Endothelial cell of umbilical vein (primary cell): ENCODE measurements around the gene JAZF1. TPM values are rescaled to one million over a fixed set of nuclear protein-coding genes. Genes with fewer than 3 reads are reported as not detected.

ENCODE experiments used
- BruUV-seq: library from RNA; stranded (reverse); fragments of 400-500 nt; replicated peaks from 2 replicates; lab custom pipeline; 2021; lab: Mats Ljungman, UMichigan
- CTCF ChIA-PET: fragments of 300-600, 350-600 bp; sonication (Branson Sonifier 250); formaldehyde crosslinking; loops from one replicate; lab custom pipeline; 2021; ENCODE audit warnings: antibody characterized with exemption, inconsistent platforms; lab: Charles Lee
- POLR2A ChIA-PET: fragments of 300-600, 350-600 bp; sonication (Branson Sonifier 250); formaldehyde crosslinking; loops from one replicate; lab custom pipeline; 2021; ENCODE audit warnings: antibody characterized with exemption, inconsistent platforms; lab: Charles Lee
- DNase-seq: peaks from one replicate; pipeline ENCODE4 v3.0.0-alpha.2; 2011; ENCODE audit warnings: low read depth, low spot score
- FAIRE-seq: peaks from 2 replicates; lab custom pipeline; 2011; peaks lifted over from hg19 to GRCh38; lab: Jason Lieb, UNC
- H2AFZ ChIP-seq: 2 replicates; pipeline ENCODE4 v1.6.0; 2012; ENCODE audit warnings: low read depth, low read length, control low read depth, inconsistent platforms
- H3K27ac ChIP-seq: 2 replicates; pipeline ENCODE4 v1.5.1; 2011; ENCODE audit warnings: low read depth, mild to moderate bottlenecking, control low read depth, low read length, moderate library complexity; ENCODE audit not compliant: insufficient read depth
- H3K27me3 ChIP-seq, 2 experiments: 2 replicates each; pipeline versions ENCODE4 v1.6.0 to v1.6.1; 2011; ENCODE audit warnings: low read length in 2 of 2, mixed read lengths in 1 of 2; ENCODE audit not compliant: control insufficient read depth in 2 of 2, insufficient read depth in 2 of 2
- H3K36me3 ChIP-seq, 2 experiments: 2 replicates in 1 of 2; 3 replicates in 1 of 2; pipeline ENCODE4 v1.5.1; 2011; ENCODE audit warnings: low read length in 2 of 2, mild to moderate bottlenecking in 1 of 2, moderate library complexity in 1 of 2; ENCODE audit not compliant: control insufficient read depth in 2 of 2, insufficient read depth in 2 of 2; ENCODE audit errors: extremely low read depth in 1 of 2
- H3K4me1 ChIP-seq: 3 replicates; pipeline ENCODE4 v1.5.1; 2011; ENCODE audit warnings: mild to moderate bottlenecking, low read length; ENCODE audit not compliant: control insufficient read depth, insufficient read depth; ENCODE audit errors: extremely low read depth
- H3K4me2 ChIP-seq: 2 replicates; pipeline ENCODE4 v1.6.1; 2011; ENCODE audit warnings: low read length, control low read depth, mixed read lengths; ENCODE audit not compliant: insufficient read depth
- H3K4me3 ChIP-seq, 3 experiments: fragments of 200-600 bp in 1 of 3; sonication (generic), shearing (Covaris generic) in 1 of 3; replicated peaks in 1 of 3; 2 replicates each; pipeline ENCODE4 v1.5.1; 2011 to 2016; ENCODE audit warnings: control low read depth in 3 of 3, low read length in 3 of 3, mild to moderate bottlenecking in 2 of 3, inconsistent platforms in 1 of 3, low read depth in 1 of 3, moderate library complexity in 1 of 3; ENCODE audit not compliant: insufficient read depth in 1 of 3
- H3K79me2 ChIP-seq: 2 replicates; pipeline ENCODE4 v1.6.0; 2012; ENCODE audit warnings: low read length, inconsistent platforms; ENCODE audit not compliant: control insufficient read depth, insufficient read depth
- H3K9ac ChIP-seq: replicated peaks from 2 replicates; pipeline ENCODE3; 2011; ENCODE audit warnings: low read length, control low read depth; ENCODE audit not compliant: insufficient read depth; ENCODE audit errors: extremely low read depth
- H3K9me1 ChIP-seq: replicated peaks from 3 replicates; pipeline ENCODE4 v1.6.0; 2011; ENCODE audit warnings: mild to moderate bottlenecking, low read length; ENCODE audit not compliant: control insufficient read depth, insufficient read depth; ENCODE audit errors: extremely low read depth
- H3K9me3 ChIP-seq: replicated peaks from 2 replicates; pipeline ENCODE4 v1.5.1; 2012; ENCODE audit warnings: low read length, inconsistent platforms; ENCODE audit not compliant: control insufficient read depth, insufficient read depth
- H4K20me1 ChIP-seq: replicated peaks from 2 replicates; pipeline ENCODE3; 2011; ENCODE audit warnings: mild to moderate bottlenecking, low read length; ENCODE audit not compliant: control insufficient read depth, insufficient read depth; ENCODE audit errors: extremely low read depth
- EZH2 ChIP-seq: IDR thresholded peaks from 2 replicates; pipeline ENCODE4 v1.6.1; 2012; ENCODE audit warnings: borderline replicate concordance, low read depth, mild to moderate bottlenecking, moderate library complexity, low read length, inconsistent platforms; ENCODE audit not compliant: severe bottlenecking
- FOS ChIP-seq: IDR thresholded peaks from 2 replicates; pipeline ENCODE4 v1.6.1; 2011; ENCODE audit warnings: mild to moderate bottlenecking, low read length, moderate library complexity, borderline replicate concordance; ENCODE audit not compliant: insufficient read depth
- GATA2 ChIP-seq: IDR thresholded peaks from 2 replicates; pipeline ENCODE4 v1.7.0; 2011; ENCODE audit warnings: low read depth, mild to moderate bottlenecking, moderate library complexity, mixed read lengths, low read length; ENCODE audit not compliant: insufficient read length, insufficient read depth
- JUN ChIP-seq: IDR thresholded peaks from 2 replicates; pipeline ENCODE4 v1.6.1; 2011; ENCODE audit warnings: borderline replicate concordance, low read depth; ENCODE audit not compliant: insufficient read length, insufficient read depth
- MYC ChIP-seq: IDR thresholded peaks from one replicate; pipeline ENCODE4 v1.6.1; 2011; ENCODE audit warnings: mild to moderate bottlenecking, low read depth, low read length
- POLR2A ChIP-seq: IDR thresholded peaks from 2 replicates; pipeline ENCODE4 v1.6.1; 2012; ENCODE audit warnings: low read depth, mild to moderate bottlenecking, control low read depth, low read length
- POLR2AphosphoS5 ChIP-seq: IDR thresholded peaks from 2 replicates; pipeline ENCODE4 v1.6.1; 2012; ENCODE audit warnings: low read depth, mild to moderate bottlenecking, control low read depth, low read length, moderate library complexity; ENCODE audit not compliant: insufficient read depth
- dilution Hi-C: fragments of 300-500 bp; cut with MboI; formaldehyde crosslinking; loops from one replicate; pipeline ENCODE4 v1.15.0; 2019; ENCODE audit warnings: low sequenced_read_pairs; ENCODE audit not compliant: extremely low pct_ligation_motif_present
- intact Hi-C: fragments of 100-400 bp; cut with micrococcal nuclease; formaldehyde crosslinking; loops from one replicate; pipeline ENCODE4 v1.10.0; 2022
- polyA plus RNA-seq, 4 experiments: library from polyadenylated mRNA; depleted of rRNA in 3 of 4; stranded (reverse) in 3 of 4; unstranded in 1 of 4; fragments of >200 nt; gene quantifications; 2 replicates each; pipeline versions ENCODE4 v1.2.1 to v1.2.3, GENCODE V29; 2011 to 2012; ENCODE audit warnings: missing spikeins in 1 of 4
- total RNA-seq: library from RNA; stranded (reverse); gene quantifications from 2 replicates; pipeline ENCODE4 v1.2.3, GENCODE V29; 2021
- TF ChIP-seq, protein P1 (sequence below): IDR thresholded peaks from 2 replicates; pipeline ENCODE4 v1.6.1; 2011; ENCODE audit not compliant: insufficient read depth, insufficient read length
- TF ChIP-seq, protein P2 (sequence below), 2 donors: IDR thresholded peaks; 1 replicate in 1 of 2; 2 replicates in 1 of 2; pipeline ENCODE4 v1.5.1; 2011; ENCODE audit warnings: low read length in 2 of 2, mild to moderate bottlenecking in 2 of 2, moderate library complexity in 2 of 2, control low read depth in 1 of 2, inconsistent platforms in 1 of 2, low read depth in 1 of 2; ENCODE audit not compliant: insufficient read depth in 1 of 2; ENCODE audit errors: extremely low read depth in 1 of 2

JAZF1 gene
- total and polyA plus RNA-seq, 2 donors (not counting 3 experiments of a cell fraction or from before 2014, with no cell fraction given) = 2.5 to 16.9 TPM

DNA sequence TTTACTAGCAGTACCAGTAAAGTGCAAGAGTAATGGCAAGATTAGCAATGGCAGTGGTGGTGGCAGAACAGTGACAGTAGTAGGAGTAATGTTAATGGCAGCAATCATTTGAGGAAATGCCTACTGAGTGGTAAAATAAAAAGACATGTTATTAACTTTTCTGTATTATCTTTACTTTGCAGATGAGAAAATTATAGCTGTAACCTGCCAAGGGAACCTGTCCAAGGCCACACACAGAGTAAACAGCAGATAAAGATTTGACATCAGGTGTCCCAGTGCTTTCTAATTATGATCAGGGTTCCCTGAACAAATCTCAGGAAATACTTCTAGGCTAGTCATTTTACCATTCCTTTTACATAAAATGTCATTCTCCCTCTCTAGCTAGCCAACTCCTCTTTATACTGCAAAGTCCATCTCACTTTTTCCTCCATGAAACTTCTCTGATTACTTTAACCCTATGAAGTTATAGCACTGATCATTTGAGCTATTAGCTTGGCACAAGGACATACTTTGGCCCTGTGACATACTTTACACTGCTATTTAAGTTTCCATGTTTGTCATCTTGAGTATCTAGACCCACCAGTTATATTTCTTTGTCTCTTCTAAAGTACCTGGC lies 221.6 kb downstream of the JAZF1 start:
- dilution Hi-C loops (no loop called here), intact Hi-C loops (no loop called here)
- Histone ChIP-seq H3K4me1 (no peaks in the 10 kb centered on the region), H3K27me3 (no peaks in the 10 kb centered on the region), H3K79me2 (no peaks in the 10 kb centered on the region), H3K4me3 (no peak overlapping the region), H3K4me2 (no peak overlapping the region), H3K9ac (no peak overlapping the region), H2AFZ (no peak overlapping the region), H3K9me1 (no peaks in the 10 kb centered on the region), H3K36me3 (no peaks in the 10 kb centered on the region), H4K20me1 (no peaks in the 10 kb centered on the region), H3K27ac (no peak overlapping the region), H3K9me3 (no peaks in the 10 kb centered on the region)
- no peak for FAIRE-seq
- no peak for DNase-seq
- TF ChIP-seq MYC (no peak), POLR2AphosphoS5 (no peak), GATA2 (no peak), POLR2A (no peak), EZH2 (no peak), JUN (no peak), FOS (no peak)
- TF ChIP-seq, protein P1, sequence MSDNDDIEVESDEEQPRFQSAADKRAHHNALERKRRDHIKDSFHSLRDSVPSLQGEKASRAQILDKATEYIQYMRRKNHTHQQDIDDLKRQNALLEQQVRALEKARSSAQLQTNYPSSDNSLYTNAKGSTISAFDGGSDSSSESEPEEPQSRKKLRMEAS = no peak
- TF ChIP-seq, protein P2, sequence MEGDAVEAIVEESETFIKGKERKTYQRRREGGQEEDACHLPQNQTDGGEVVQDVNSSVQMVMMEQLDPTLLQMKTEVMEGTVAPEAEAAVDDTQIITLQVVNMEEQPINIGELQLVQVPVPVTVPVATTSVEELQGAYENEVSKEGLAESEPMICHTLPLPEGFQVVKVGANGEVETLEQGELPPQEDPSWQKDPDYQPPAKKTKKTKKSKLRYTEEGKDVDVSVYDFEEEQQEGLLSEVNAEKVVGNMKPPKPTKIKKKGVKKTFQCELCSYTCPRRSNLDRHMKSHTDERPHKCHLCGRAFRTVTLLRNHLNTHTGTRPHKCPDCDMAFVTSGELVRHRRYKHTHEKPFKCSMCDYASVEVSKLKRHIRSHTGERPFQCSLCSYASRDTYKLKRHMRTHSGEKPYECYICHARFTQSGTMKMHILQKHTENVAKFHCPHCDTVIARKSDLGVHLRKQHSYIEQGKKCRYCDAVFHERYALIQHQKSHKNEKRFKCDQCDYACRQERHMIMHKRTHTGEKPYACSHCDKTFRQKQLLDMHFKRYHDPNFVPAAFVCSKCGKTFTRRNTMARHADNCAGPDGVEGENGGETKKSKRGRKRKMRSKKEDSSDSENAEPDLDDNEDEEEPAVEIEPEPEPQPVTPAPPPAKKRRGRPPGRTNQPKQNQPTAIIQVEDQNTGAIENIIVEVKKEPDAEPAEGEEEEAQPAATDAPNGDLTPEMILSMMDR (IDR thresholded peaks at IDR 0.05; ENCODE audit: extremely low read depth in 1 of 2, insufficient read depth in 1 of 2, low read depth in 1 of 2, low read length in 2 of 2) = no peak
- POLR2A ChIA-PET = no interaction called here
- no TSS peak for BruUV-seq
- CTCF ChIA-PET = no interaction called here
